Loucy (cell line): Measurements from ENCODE around the gene PODN.

Experiments
- CTCF ChIP-seq: fragments of 200-600 bp; sonication (generic); conservative IDR thresholded peaks from 2 replicates; pipeline ENCODE4 v1.5.1; 2014; ENCODE audit warnings: mild to moderate bottlenecking, antibody characterized with exemption, low read length
- EZH2phosphoT487 ChIP-seq: fragments of 200-600 bp; IDR thresholded peaks from 2 replicates; pipeline ENCODE4 v1.6.1; 2018; ENCODE audit warnings: antibody characterized with exemption, mild to moderate bottlenecking, moderate library complexity, borderline replicate concordance

DNA sequence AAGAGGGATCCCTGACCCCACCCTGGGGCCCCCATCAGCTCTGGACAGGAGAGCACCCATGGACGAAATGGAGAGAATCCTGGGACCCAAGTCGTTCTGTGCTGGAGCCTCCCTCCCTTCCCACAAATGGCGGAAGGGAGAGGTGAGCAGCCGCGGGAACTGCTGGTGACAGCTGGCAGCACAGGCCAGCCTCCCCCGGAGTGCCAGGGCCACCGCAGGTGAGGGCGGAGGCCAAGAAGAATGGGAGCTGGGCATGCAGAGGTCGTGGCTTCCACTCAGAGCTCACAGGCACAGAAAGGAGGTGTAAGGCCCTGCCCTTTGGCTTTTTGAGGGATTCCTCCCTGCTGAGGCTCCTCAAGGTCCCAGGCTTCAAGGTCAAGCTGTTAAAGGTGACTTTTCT, 55.8 kb downstream of the PODN start:
- TF ChIP-seq CTCF (no peak), EZH2phosphoT487 (no peak)
